ENCODE results near the gene RPS6KL1. TPM values are rescaled to one million over a fixed set of nuclear protein-coding genes. Genes with fewer than 3 reads are reported as not detected.
"Not testable (repeated sequence)": the region's sequence is repeated elsewhere in the genome, so short reads cannot be mapped to it uniquely, and the experiment has no call there.

RPS6KL1 gene
- total and polyA plus RNA-seq, 9 donors = 6.1 to 11.2 (median 7.6) TPM

GRCh38 chr14:74936151-74936550, 13.1 kb upstream of the RPS6KL1 start:
- Histone ChIP-seq H3K4me1 (ENCODE audit: control insufficient read depth, insufficient read depth, low read length) (peaks cover 68% of the 10 kb centered on the region), H3K4me3 (ENCODE audit: low read length) (no peak overlapping the region), H3K27me3 (ENCODE audit: control insufficient read depth, insufficient read depth, low read length) (no peaks in the 10 kb centered on the region), H3K9me3 (replicated peaks; ENCODE audit: control insufficient read depth, low read depth, low read length) (no peaks in the 10 kb centered on the region), H3K36me3 (ENCODE audit: control insufficient read depth, insufficient read depth, low read length) (peaks cover 4% of the 10 kb centered on the region), H3K27ac (ENCODE audit: low read length) (no peak overlapping the region)
- DNase-seq = no peak
- WGBS (ENCODE audit: insufficient coverage) = 91% methylated on average over 11 of the region's 11 CpGs

- DNase-seq = peak; percentile 61
- Histone ChIP-seq H3K4me1 (ENCODE audit: control insufficient read depth, insufficient read depth, low read length) (peaks cover 61% of the 10 kb centered on the region), H3K4me3 (ENCODE audit: low read length) (peak overlapping the region; percentile 17), H3K27ac (ENCODE audit: low read length) (peak overlapping the region; percentile 95), H3K9me3 (replicated peaks; ENCODE audit: control insufficient read depth, low read depth, low read length) (no peaks in the 10 kb centered on the region), H3K36me3 (ENCODE audit: control insufficient read depth, insufficient read depth, low read length) (no peaks in the 10 kb centered on the region), H3K27me3 (ENCODE audit: control insufficient read depth, insufficient read depth, low read length) (no peaks in the 10 kb centered on the region)
- WGBS (ENCODE audit: insufficient coverage) = 19% methylated on average over 3 of the region's 9 CpGs
Measured at GRCh38 chr14:74935360-74935680, 12.3 kb upstream of the RPS6KL1 start.

GRCh38 chr14:74934476-74935359, 11.7 kb upstream of the RPS6KL1 start:
- H3K9me3 ChIP-seq (replicated peaks; ENCODE audit: control insufficient read depth, low read depth, low read length) = no peaks in the 10 kb centered on the region
- WGBS (ENCODE audit: insufficient coverage) = 35% methylated on average over 20 of the region's 26 CpGs
- no peaks in the 10 kb centered on the region for H3K27me3 ChIP-seq (ENCODE audit: control insufficient read depth, insufficient read depth, low read length)
- peak overlapping the region; percentile 95 for H3K27ac ChIP-seq (ENCODE audit: low read length)
- peak; percentile 76 for DNase-seq
- no peaks in the 10 kb centered on the region for H3K36me3 ChIP-seq (ENCODE audit: control insufficient read depth, insufficient read depth, low read length)
- H3K4me3 ChIP-seq (ENCODE audit: low read length) = peak overlapping the region; percentile 17
- H3K4me1 ChIP-seq (ENCODE audit: control insufficient read depth, insufficient read depth, low read length) = peaks cover 55% of the 10 kb centered on the region

- Histone ChIP-seq H3K27ac (ENCODE audit: low read length) (peak overlapping the region; percentile 95), H3K4me3 (ENCODE audit: low read length) (no peak overlapping the region), H3K9me3 (replicated peaks; ENCODE audit: control insufficient read depth, low read depth, low read length) (no peaks in the 10 kb centered on the region), H3K4me1 (ENCODE audit: control insufficient read depth, insufficient read depth, low read length) (peaks cover 48% of the 10 kb centered on the region), H3K36me3 (ENCODE audit: control insufficient read depth, insufficient read depth, low read length) (no peaks in the 10 kb centered on the region), H3K27me3 (ENCODE audit: control insufficient read depth, insufficient read depth, low read length) (no peaks in the 10 kb centered on the region)
- 27% methylated on average over 2 of the region's 4 CpGs for WGBS (ENCODE audit: insufficient coverage)
- peak; percentile 68 for DNase-seq
Measured at GRCh38 chr14:74934041-74934440, 11.0 kb upstream of the RPS6KL1 start.

- DNase-seq; H3K27me3 ChIP-seq (ENCODE audit: control insufficient read depth, insufficient read depth, low read length); H3K4me3 ChIP-seq (ENCODE audit: low read length); H3K9me3 ChIP-seq (replicated peaks; ENCODE audit: control insufficient read depth, low read depth, low read length); H3K36me3 ChIP-seq (ENCODE audit: control insufficient read depth, insufficient read depth, low read length): not testable (repeated sequence)
- no CpG with 5 or more reads among the region's 4 CpGs for WGBS (ENCODE audit: insufficient coverage)
- Histone ChIP-seq H3K4me1 (ENCODE audit: control insufficient read depth, insufficient read depth, low read length) (peaks cover 44% of the 10 kb centered on the region), H3K27ac (ENCODE audit: low read length) (peak overlapping the region; percentile 95)
Measured at GRCh38 chr14:74932936-74933335, 9.9 kb upstream of the RPS6KL1 start.

- peaks cover 44% of the 10 kb centered on the region for H3K4me1 ChIP-seq (ENCODE audit: control insufficient read depth, insufficient read depth, low read length)
- H3K27ac ChIP-seq (ENCODE audit: low read length) = peak overlapping the region; percentile 95
- peak; percentile 98 for DNase-seq
- no peaks in the 10 kb centered on the region for H3K36me3 ChIP-seq (ENCODE audit: control insufficient read depth, insufficient read depth, low read length)
- no peaks in the 10 kb centered on the region for H3K9me3 ChIP-seq (replicated peaks; ENCODE audit: control insufficient read depth, low read depth, low read length)
- H3K27me3 ChIP-seq (ENCODE audit: control insufficient read depth, insufficient read depth, low read length) = no peaks in the 10 kb centered on the region
- WGBS (ENCODE audit: insufficient coverage) = 8% methylated on average over 6 of the region's 6 CpGs
- H3K4me3 ChIP-seq (ENCODE audit: low read length) = no peak overlapping the region
Measured at GRCh38 chr14:74932401-74932901, 9.4 kb upstream of the RPS6KL1 start.

- DNase-seq; H3K36me3 ChIP-seq (ENCODE audit: control insufficient read depth, insufficient read depth, low read length); H3K9me3 ChIP-seq (replicated peaks; ENCODE audit: control insufficient read depth, low read depth, low read length); H3K27me3 ChIP-seq (ENCODE audit: control insufficient read depth, insufficient read depth, low read length); H3K4me3 ChIP-seq (ENCODE audit: low read length): not testable (repeated sequence)
- 73% methylated on average over 6 of the region's 9 CpGs for WGBS (ENCODE audit: insufficient coverage)
- Histone ChIP-seq H3K27ac (ENCODE audit: low read length) (peak overlapping the region; percentile 95), H3K4me1 (ENCODE audit: control insufficient read depth, insufficient read depth, low read length) (peaks cover 42% of the 10 kb centered on the region)
Measured at GRCh38 chr14:74931744-74932143, 8.7 kb upstream of the RPS6KL1 start.

GRCh38 chr14:74929242-74929641, 6.2 kb upstream of the RPS6KL1 start:
- 81% methylated on average over 5 of the region's 6 CpGs for WGBS (ENCODE audit: insufficient coverage)
- no peak for DNase-seq
- peaks cover 2% of the 10 kb centered on the region for H3K27me3 ChIP-seq (ENCODE audit: control insufficient read depth, insufficient read depth, low read length)
- peaks cover 19% of the 10 kb centered on the region for H3K4me1 ChIP-seq (ENCODE audit: control insufficient read depth, insufficient read depth, low read length)
- H3K4me3 ChIP-seq (ENCODE audit: low read length) = no peak overlapping the region
- no peaks in the 10 kb centered on the region for H3K9me3 ChIP-seq (replicated peaks; ENCODE audit: control insufficient read depth, low read depth, low read length)
- no peaks in the 10 kb centered on the region for H3K36me3 ChIP-seq (ENCODE audit: control insufficient read depth, insufficient read depth, low read length)
- H3K27ac ChIP-seq (ENCODE audit: low read length) = no peak overlapping the region

- 81% methylated on average over 3 of the region's 6 CpGs for WGBS (ENCODE audit: insufficient coverage)
- no peak overlapping the region for H3K27ac ChIP-seq (ENCODE audit: low read length)
Measured at GRCh38 chr14:74927225-74927624, 4.2 kb upstream of the RPS6KL1 start.

GRCh38 chr14:74924061-74924460, 1.0 kb upstream of the RPS6KL1 start:
- 89% methylated on average over 11 of the region's 11 CpGs for WGBS (ENCODE audit: insufficient coverage)

More at GRCh38 chr14:74927225-74927624, 4.2 kb upstream of the RPS6KL1 start:
- Histone ChIP-seq H3K36me3 (ENCODE audit: control insufficient read depth, insufficient read depth, low read length) (no peaks in the 10 kb centered on the region), H3K4me1 (ENCODE audit: control insufficient read depth, insufficient read depth, low read length) (peaks cover 16% of the 10 kb centered on the region), H3K9me3 (replicated peaks; ENCODE audit: control insufficient read depth, low read depth, low read length) (no peaks in the 10 kb centered on the region), H3K4me3 (ENCODE audit: low read length) (no peak overlapping the region), H3K27me3 (ENCODE audit: control insufficient read depth, insufficient read depth, low read length) (peaks cover 2% of the 10 kb centered on the region)
- DNase-seq = no peak

More at GRCh38 chr14:74924061-74924460, 1.0 kb upstream of the RPS6KL1 start:
- Histone ChIP-seq H3K36me3 (ENCODE audit: control insufficient read depth, insufficient read depth, low read length) (no peaks in the 10 kb centered on the region), H3K4me3 (ENCODE audit: low read length) (no peak overlapping the region), H3K4me1 (ENCODE audit: control insufficient read depth, insufficient read depth, low read length) (peaks cover 13% of the 10 kb centered on the region), H3K27me3 (ENCODE audit: control insufficient read depth, insufficient read depth, low read length) (peaks cover 2% of the 10 kb centered on the region), H3K9me3 (replicated peaks; ENCODE audit: control insufficient read depth, low read depth, low read length) (no peaks in the 10 kb centered on the region), H3K27ac (ENCODE audit: low read length) (no peak overlapping the region)
- DNase-seq = no peak
